ENCODE measurements around the gene CD38. TPM values are rescaled to one million over a fixed set of nuclear protein-coding genes. Genes with fewer than 3 reads are reported as not detected.

CD38 gene
- polyA plus RNA-seq, 1 donor from 2014 or later = 0.21 TPM

GRCh38 chr4:15794905-15795304 lies 16.8 kb downstream of the CD38 start:
- H3K79me2 ChIP-seq (replicated peaks; ENCODE audit: insufficient read depth, low read length) = no peaks in the 10 kb centered on the region
- TF ChIP-seq REST (IDR thresholded peaks at IDR 0.05; ENCODE audit: borderline replicate concordance) = no peak
- no peak overlapping the region for H2AFZ ChIP-seq (ENCODE audit: low read depth, low read length)
- H3F3A ChIP-seq (ENCODE audit: insufficient read depth, low read length, poor library complexity, severe bottlenecking) = no peaks in the 10 kb centered on the region
- H3K9me2 ChIP-seq (ENCODE audit: insufficient read depth, low read length) = no peaks in the 10 kb centered on the region
- H3K4me3 ChIP-seq (ENCODE audit: low read length) = no peak overlapping the region
- H4K20me1 ChIP-seq (ENCODE audit: insufficient read depth) = no peaks in the 10 kb centered on the region
- H3K9ac ChIP-seq (ENCODE audit: low read length) = no peak overlapping the region
- H3K36me3 ChIP-seq (ENCODE audit: insufficient read depth, low read length) = no peaks in the 10 kb centered on the region
- no peaks in the 10 kb centered on the region for H3K9me3 ChIP-seq (ENCODE audit: low read length)
- H3K4me2 ChIP-seq (ENCODE audit: low read length) = no peak overlapping the region
- H3K27me3 ChIP-seq (ENCODE audit: insufficient read depth, low read depth, low read length) = no peaks in the 10 kb centered on the region
- H3K27ac ChIP-seq (ENCODE audit: low read length) = no peak overlapping the region

GRCh38 chr4:15797320-15797719 lies 19.2 kb downstream of the CD38 start:
- Histone ChIP-seq H3K79me2 (replicated peaks; ENCODE audit: insufficient read depth, low read length) (no peaks in the 10 kb centered on the region), H3K9ac (ENCODE audit: low read length) (no peak overlapping the region), H2AFZ (ENCODE audit: low read depth, low read length) (no peak overlapping the region), H3K9me2 (ENCODE audit: insufficient read depth, low read length) (no peaks in the 10 kb centered on the region), H3K36me3 (ENCODE audit: insufficient read depth, low read length) (no peaks in the 10 kb centered on the region), H3K4me3 (ENCODE audit: low read length) (no peak overlapping the region), H3K27ac (ENCODE audit: low read length) (no peak overlapping the region), H3F3A (ENCODE audit: insufficient read depth, low read length, poor library complexity, severe bottlenecking) (no peaks in the 10 kb centered on the region), H3K27me3 (ENCODE audit: insufficient read depth, low read depth, low read length) (no peaks in the 10 kb centered on the region), H4K20me1 (ENCODE audit: insufficient read depth) (no peaks in the 10 kb centered on the region), H3K4me2 (ENCODE audit: low read length) (no peak overlapping the region), H3K9me3 (ENCODE audit: low read length) (no peaks in the 10 kb centered on the region)
- no peak for TF ChIP-seq CTCF (IDR thresholded peaks at IDR 0.05; ENCODE audit: poor library complexity, severe bottlenecking)
- TF ChIP-seq REST (IDR thresholded peaks at IDR 0.05; ENCODE audit: borderline replicate concordance) = no peak
- TF ChIP-seq EZH2 (IDR thresholded peaks at IDR 0.05; ENCODE audit: borderline replicate concordance, insufficient read depth, low read length, poor library complexity, severe bottlenecking) = no peak
- TF ChIP-seq EP300 (conservative IDR thresholded peaks at IDR 0.05; ENCODE audit: poor library complexity, severe bottlenecking) = no peak
- no peak for TF ChIP-seq POLR2AphosphoS5 (IDR thresholded peaks at IDR 0.05)
- TF ChIP-seq TAF1 (IDR thresholded peaks at IDR 0.05; ENCODE audit: low read depth) = no peak
- TF ChIP-seq MXI1 (conservative IDR thresholded peaks at IDR 0.05; ENCODE audit: poor library complexity, severe bottlenecking) = no peak
- TF ChIP-seq RAD21 (conservative IDR thresholded peaks at IDR 0.05) = no peak
- TF ChIP-seq SMC3 (conservative IDR thresholded peaks at IDR 0.05; ENCODE audit: poor library complexity) = no peak

Measured in neural cell (in vitro differentiated cells).